Neuronal stem cell (in vitro differentiated cells): ENCODE data around the gene QRSL1.

Source experiments
- DNase-seq: peaks from one replicate; pipeline ENCODE4 v3.0.0-alpha.2; 2013; ENCODE audit warnings: low spot score
- H2AFZ ChIP-seq: one replicate; pipeline ENCODE4 v1.6.1; 2013; ENCODE audit warnings: mild to moderate bottlenecking, low read length, inconsistent platforms
- H2AK5ac ChIP-seq: 2 replicates; pipeline ENCODE4 v1.6.1; 2013; ENCODE audit warnings: low read depth, mild to moderate bottlenecking, inconsistent platforms, low read length, moderate library complexity, mixed read lengths
- H2BK120ac ChIP-seq: 2 replicates; pipeline ENCODE4 v1.6.1; 2013; ENCODE audit warnings: low read depth, mild to moderate bottlenecking, inconsistent platforms, low read length, moderate library complexity, mixed read lengths
- H2BK12ac ChIP-seq: one replicate; pipeline ENCODE4 v1.6.1; 2013; ENCODE audit warnings: low read length, inconsistent platforms
- H2BK15ac ChIP-seq: 2 replicates; pipeline ENCODE4 v1.6.1; 2013; ENCODE audit warnings: mild to moderate bottlenecking, low read length, inconsistent platforms, mixed read lengths
- H2BK5ac ChIP-seq: one replicate; pipeline ENCODE4 v1.6.1; 2013; ENCODE audit warnings: inconsistent platforms, mild to moderate bottlenecking, low read length, moderate library complexity
- H3K14ac ChIP-seq: one replicate; pipeline ENCODE4 v1.6.1; 2013; ENCODE audit warnings: low read length, inconsistent platforms
- H3K18ac ChIP-seq: 2 replicates; pipeline ENCODE4 v1.6.1; 2013; ENCODE audit warnings: low read length, inconsistent platforms
- H3K23ac ChIP-seq: 2 replicates; pipeline ENCODE4 v1.6.1; 2013; ENCODE audit warnings: low read depth, mild to moderate bottlenecking, mixed read lengths, low read length, inconsistent platforms; ENCODE audit not compliant: poor library complexity
- H3K27ac ChIP-seq: replicated peaks from 3 replicates; pipeline ENCODE4 v1.5.1; 2013; ENCODE audit warnings: low read length, inconsistent platforms
- H3K27me3 ChIP-seq, 3 experiments: 2 replicates each; pipeline ENCODE4 v1.6.1; 2013; ENCODE audit warnings: low read length in 3 of 3, mild to moderate bottlenecking in 2 of 3, inconsistent platforms in 1 of 3, low read depth in 1 of 3, mixed read lengths in 1 of 3, moderate library complexity in 1 of 3; ENCODE audit not compliant: control insufficient read depth in 3 of 3, insufficient read depth in 3 of 3
- H3K36me3 ChIP-seq, 2 donors: replicated peaks in 1 of 2; 2 replicates each; pipeline ENCODE4 v1.6.1; 2013; ENCODE audit warnings: low read length in 2 of 2; ENCODE audit not compliant: control insufficient read depth in 2 of 2, insufficient read depth in 2 of 2
- H3K4ac ChIP-seq: 2 replicates; pipeline ENCODE4 v1.6.1; 2013; ENCODE audit warnings: inconsistent platforms, mild to moderate bottlenecking, low read length, moderate library complexity
- H3K4me1 ChIP-seq, 2 donors: 1 replicate in 1 of 2; 2 replicates in 1 of 2; pipeline ENCODE4 v1.6.1; 2013; ENCODE audit warnings: low read length in 2 of 2, low read depth in 1 of 2; ENCODE audit not compliant: control insufficient read depth in 2 of 2, insufficient read depth in 1 of 2
- H3K4me2 ChIP-seq: one replicate; pipeline ENCODE4 v1.6.1; 2013; ENCODE audit warnings: mild to moderate bottlenecking, low read length, inconsistent platforms; ENCODE audit not compliant: insufficient read depth, poor library complexity, severe bottlenecking
- H3K4me3 ChIP-seq, 2 donors: 2 replicates each; pipeline ENCODE4 v1.5.1; 2013; ENCODE audit warnings: low read length in 2 of 2, mild to moderate bottlenecking in 2 of 2, inconsistent platforms in 1 of 2, moderate library complexity in 1 of 2
- H3K79me1 ChIP-seq: one replicate; pipeline ENCODE4 v1.6.1; 2013; ENCODE audit warnings: low read depth, mild to moderate bottlenecking, inconsistent platforms, low read length, moderate library complexity
- H3K9ac ChIP-seq: one replicate; pipeline ENCODE4 v1.6.1; 2013; ENCODE audit warnings: mild to moderate bottlenecking, low read depth, low read length, inconsistent platforms; ENCODE audit not compliant: poor library complexity
- H3K9me3 ChIP-seq, 2 donors: replicated peaks in 1 of 2; 2 replicates each; pipeline versions ENCODE3 to v1.6.1; 2013; ENCODE audit warnings: low read length in 2 of 2, mild to moderate bottlenecking in 2 of 2, inconsistent platforms in 1 of 2, low read depth in 1 of 2, mixed read lengths in 1 of 2, moderate library complexity in 1 of 2; ENCODE audit not compliant: control insufficient read depth in 2 of 2, insufficient read depth in 1 of 2
- H4K8ac ChIP-seq: one replicate; pipeline ENCODE4 v1.6.1; 2013; ENCODE audit warnings: low read depth, mild to moderate bottlenecking, inconsistent platforms, low read length, moderate library complexity
- H4K91ac ChIP-seq: one replicate; pipeline ENCODE4 v1.6.1; 2013; ENCODE audit warnings: low read length, low read depth, mild to moderate bottlenecking, inconsistent platforms; ENCODE audit not compliant: poor library complexity
- WGBS, 2 donors: extraction: QIAGEN DNeasy Blood & Tissue Kit; methylation state at CpG; one replicate each; pipeline ENCODE4 v1.1.7; 2013; ENCODE audit warnings: missing lambda C conversion rate in 2 of 2, mixed read lengths in 1 of 2; ENCODE audit not compliant: insufficient read length in 2 of 2, insufficient replicate concordance in 1 of 2; ENCODE audit errors: extremely low coverage in 2 of 2; 5-methylcytosine and 5-hydroxymethylcytosine counted together

Gene QRSL1

DNA sequence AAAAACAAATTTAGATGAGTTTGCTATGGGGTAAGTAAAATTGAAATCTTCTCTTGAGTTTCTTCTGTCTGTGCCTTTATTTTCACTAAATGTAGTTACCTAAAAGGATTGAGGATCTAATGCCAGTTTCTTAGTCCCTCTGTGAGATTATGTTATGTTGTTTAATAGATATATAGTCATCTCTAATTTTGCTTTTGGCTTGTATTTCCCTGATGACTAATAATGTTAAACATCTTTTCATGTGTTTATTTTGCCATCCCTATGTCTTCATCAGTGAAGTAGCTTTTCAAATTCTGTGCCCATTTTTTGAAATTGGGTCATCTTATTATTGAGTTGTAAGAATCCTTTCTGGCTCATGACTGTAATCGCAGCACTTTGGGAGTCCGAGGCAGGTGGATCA, 13.7 kb downstream of the QRSL1 start:
- Histone ChIP-seq H3K18ac (no peak overlapping the region), H3K27ac (no peak overlapping the region), H2BK5ac (no peak overlapping the region), H2AK5ac (no peak overlapping the region), H3K4ac (no peak overlapping the region), H4K91ac (no peak overlapping the region), H3K27me3 (no peaks in the 10 kb centered on the region), H3K9ac (no peak overlapping the region), H2AFZ (no peak overlapping the region), H3K4me3 (no peak overlapping the region), H2BK15ac (no peak overlapping the region), H3K4me1 (no peaks in the 10 kb centered on the region), H3K36me3 (peaks cover 3 to 60% of the 10 kb centered on the region in 2 donors), H4K8ac (no peak overlapping the region), H2BK12ac (no peak overlapping the region), H3K14ac (no peak overlapping the region), H2BK120ac (no peak overlapping the region), H3K79me1 (peaks cover 1% of the 10 kb centered on the region), H3K9me3 (no peaks in the 10 kb centered on the region), H3K4me2 (no peak overlapping the region), H3K23ac (no peak overlapping the region)
- WGBS, 2 donors, result no CpG with 5 or more reads among the region's 2 CpGs
- DNase-seq, result no peak

DNA sequence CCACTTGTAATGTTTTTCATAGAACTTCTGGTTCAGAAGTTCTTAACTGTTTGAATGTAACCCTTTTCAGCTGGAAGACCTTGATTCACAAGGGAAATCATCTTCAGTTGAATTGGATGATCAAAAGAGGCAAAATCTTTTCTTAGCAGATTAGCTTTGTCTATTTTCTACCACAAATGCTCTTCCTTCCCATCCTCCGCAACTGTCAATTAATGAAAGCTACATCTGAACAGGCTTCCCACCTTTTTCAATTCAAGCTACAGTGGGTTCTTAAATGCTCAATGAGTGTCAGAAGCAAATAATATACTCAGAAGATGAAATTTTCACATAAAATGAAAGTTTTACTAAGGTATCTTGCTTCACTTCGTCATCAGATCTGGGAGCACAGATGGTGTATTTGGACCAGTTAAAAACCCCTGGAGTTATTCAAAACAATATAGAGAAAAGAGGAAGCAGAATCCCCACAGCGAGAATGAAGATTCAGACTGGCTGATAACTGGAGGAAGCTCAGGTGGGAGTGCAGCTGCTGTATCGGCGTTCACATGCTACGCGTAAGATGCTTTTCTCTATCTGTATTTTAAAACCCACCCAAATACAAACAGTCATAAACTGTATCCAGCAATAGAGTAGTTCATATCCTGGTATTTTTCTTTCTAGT, 19.4 kb downstream of the QRSL1 start:
- H3K4me1 ChIP-seq, result no peaks in the 10 kb centered on the region
- no peak overlapping the region for H2BK12ac ChIP-seq
- no peak overlapping the region for H3K4me2 ChIP-seq
- no peaks in the 10 kb centered on the region for H3K9me3 ChIP-seq
- no peaks in the 10 kb centered on the region for H3K27me3 ChIP-seq
- no peak overlapping the region for H3K14ac ChIP-seq
- no peak overlapping the region for H3K27ac ChIP-seq
- peaks cover 1% of the 10 kb centered on the region for H3K79me1 ChIP-seq
- peaks cover 4 to 80% of the 10 kb centered on the region in 2 donors for H3K36me3 ChIP-seq
- no CpG with 5 or more reads among the region's 7 CpGs for WGBS, 2 donors
- DNase-seq, result no peak
- H2BK120ac ChIP-seq, result no peak overlapping the region
- no peak overlapping the region for H3K9ac ChIP-seq
- H2AFZ ChIP-seq, result no peak overlapping the region
- no peak overlapping the region for H4K8ac ChIP-seq
- no peak overlapping the region for H4K91ac ChIP-seq
- H3K4ac ChIP-seq, result no peak overlapping the region
- H2AK5ac ChIP-seq, result no peak overlapping the region
- no peak overlapping the region for H2BK15ac ChIP-seq
- no peak overlapping the region for H3K4me3 ChIP-seq
- no peak overlapping the region for H2BK5ac ChIP-seq
- no peak overlapping the region for H3K18ac ChIP-seq
- no peak overlapping the region for H3K23ac ChIP-seq

DNA sequence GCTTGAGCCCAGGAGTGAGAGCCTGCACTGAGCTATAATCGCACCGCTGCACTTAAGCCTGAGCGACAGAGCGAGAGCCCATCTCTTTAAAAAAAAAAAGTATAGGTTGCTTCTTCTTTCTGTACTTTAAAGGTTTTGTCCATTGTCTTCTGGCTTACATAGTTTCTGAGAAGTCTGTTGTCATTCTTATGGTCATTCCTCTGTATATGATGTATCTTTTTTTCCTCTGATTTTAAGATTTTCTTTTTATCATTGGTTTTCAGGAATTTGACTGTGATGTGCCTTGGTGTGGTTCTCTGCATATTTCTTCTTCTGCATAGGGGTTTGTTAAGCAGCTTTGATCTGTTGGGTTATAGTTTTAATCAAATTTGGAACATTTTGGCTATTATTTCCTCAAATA, 29.1 kb downstream of the QRSL1 start:
- DNase-seq, result no peak
- Histone ChIP-seq H3K27me3 (no peaks in the 10 kb centered on the region), H4K91ac (no peak overlapping the region), H2BK120ac (no peak overlapping the region), H2BK5ac (no peak overlapping the region), H3K4me3 (no peak overlapping the region), H3K23ac (no peak overlapping the region), H3K4me1 (no peaks in the 10 kb centered on the region), H3K18ac (no peak overlapping the region), H4K8ac (no peak overlapping the region), H3K27ac (no peak overlapping the region), H3K9me3 (peaks cover 4 to 31% of the 10 kb centered on the region in 2 donors), H2AK5ac (no peak overlapping the region), H3K36me3 (peaks cover 8 to 84% of the 10 kb centered on the region in 2 donors), H3K4me2 (no peak overlapping the region), H2AFZ (no peak overlapping the region), H3K4ac (no peak overlapping the region), H3K79me1 (no peaks in the 10 kb centered on the region), H2BK12ac (no peak overlapping the region), H2BK15ac (no peak overlapping the region), H3K9ac (no peak overlapping the region), H3K14ac (no peak overlapping the region)
- no CpG with 5 or more reads among the region's 4 CpGs for WGBS, 2 donors

DNA sequence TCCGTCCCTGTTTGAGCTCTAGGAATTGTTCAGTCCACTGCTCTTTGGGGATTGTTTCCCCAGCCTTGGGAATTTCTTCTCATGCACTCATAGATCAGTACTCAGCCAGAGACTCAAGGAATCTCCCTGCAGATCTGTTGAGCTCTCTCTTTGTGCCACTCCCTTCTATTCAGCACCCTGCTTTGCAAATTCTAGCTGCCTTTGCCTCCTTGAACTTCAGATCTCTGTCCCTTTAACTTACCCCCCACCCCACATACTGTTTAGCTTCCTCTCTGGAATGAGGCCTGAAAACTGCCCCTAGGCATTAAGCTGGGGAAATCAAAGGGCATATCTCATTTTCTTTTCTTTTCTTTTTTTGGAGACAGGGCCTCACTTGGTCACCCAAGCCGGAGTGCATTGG, 30.5 kb downstream of the QRSL1 start:
- H2BK15ac ChIP-seq, result no peak overlapping the region
- H3K9ac ChIP-seq, result no peak overlapping the region
- H4K8ac ChIP-seq, result no peak overlapping the region
- peaks cover 9 to 85% of the 10 kb centered on the region in 2 donors for H3K36me3 ChIP-seq
- no peak overlapping the region for H3K18ac ChIP-seq
- H2BK5ac ChIP-seq, result no peak overlapping the region
- H2AFZ ChIP-seq, result no peak overlapping the region
- no peak overlapping the region for H3K23ac ChIP-seq
- H3K14ac ChIP-seq, result no peak overlapping the region
- no peaks in the 10 kb centered on the region for H3K27me3 ChIP-seq
- no peak overlapping the region for H4K91ac ChIP-seq
- no peak for DNase-seq
- H3K9me3 ChIP-seq, result peaks cover 4 to 26% of the 10 kb centered on the region in 2 donors
- no peak overlapping the region for H3K4me3 ChIP-seq
- H2AK5ac ChIP-seq, result no peak overlapping the region
- WGBS, 2 donors, result no CpG with 5 or more reads among the region's 2 CpGs
- H3K4me1 ChIP-seq, result no peaks in the 10 kb centered on the region
- H2BK120ac ChIP-seq, result no peak overlapping the region
- H3K4me2 ChIP-seq, result no peak overlapping the region
- no peak overlapping the region for H3K4ac ChIP-seq
- no peak overlapping the region for H2BK12ac ChIP-seq
- no peak overlapping the region for H3K27ac ChIP-seq
- no peaks in the 10 kb centered on the region for H3K79me1 ChIP-seq
